K562 treated with DMSO at 1 percent for 24 hours (cell line): ENCODE measurements around the gene FABP7. TPM values are rescaled to one million over a fixed set of nuclear protein-coding genes. Genes with fewer than 3 reads are reported as not detected.

Experiments
- total RNA-seq: library from RNA; unstranded; fragments of 300-600 nt; gene quantifications from 2 replicates; pipeline ENCODE4 v1.2.3, GENCODE V29; 2022; ENCODE audit warnings: low read depth; ENCODE audit not compliant: insufficient read depth

The FABP7 gene
- total RNA-seq, result not detected in 2 replicates

DNA sequence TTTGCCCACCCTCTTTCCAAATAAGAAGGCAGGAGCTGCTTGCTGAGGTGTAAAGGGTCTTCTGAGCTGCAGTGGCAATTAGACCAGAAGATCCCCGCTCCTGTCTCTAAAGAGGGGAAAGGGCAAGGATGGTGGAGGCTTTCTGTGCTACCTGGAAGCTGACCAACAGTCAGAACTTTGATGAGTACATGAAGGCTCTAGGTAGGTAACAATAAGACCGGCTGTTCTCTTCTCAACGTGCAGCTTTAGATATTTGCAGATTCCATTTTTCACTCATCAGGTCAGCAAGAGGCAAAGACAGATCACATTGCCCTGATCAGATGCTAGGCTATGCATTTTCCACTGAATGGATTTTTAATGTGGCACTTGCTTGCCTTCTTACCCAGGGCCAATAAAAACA is at the start of gene FABP7:
Gene FABP7 (plus strand): TSS at position 50 of the 400 bp plus-strand sequence. CDS start 79 bp downstream, at position 129.

DNA sequence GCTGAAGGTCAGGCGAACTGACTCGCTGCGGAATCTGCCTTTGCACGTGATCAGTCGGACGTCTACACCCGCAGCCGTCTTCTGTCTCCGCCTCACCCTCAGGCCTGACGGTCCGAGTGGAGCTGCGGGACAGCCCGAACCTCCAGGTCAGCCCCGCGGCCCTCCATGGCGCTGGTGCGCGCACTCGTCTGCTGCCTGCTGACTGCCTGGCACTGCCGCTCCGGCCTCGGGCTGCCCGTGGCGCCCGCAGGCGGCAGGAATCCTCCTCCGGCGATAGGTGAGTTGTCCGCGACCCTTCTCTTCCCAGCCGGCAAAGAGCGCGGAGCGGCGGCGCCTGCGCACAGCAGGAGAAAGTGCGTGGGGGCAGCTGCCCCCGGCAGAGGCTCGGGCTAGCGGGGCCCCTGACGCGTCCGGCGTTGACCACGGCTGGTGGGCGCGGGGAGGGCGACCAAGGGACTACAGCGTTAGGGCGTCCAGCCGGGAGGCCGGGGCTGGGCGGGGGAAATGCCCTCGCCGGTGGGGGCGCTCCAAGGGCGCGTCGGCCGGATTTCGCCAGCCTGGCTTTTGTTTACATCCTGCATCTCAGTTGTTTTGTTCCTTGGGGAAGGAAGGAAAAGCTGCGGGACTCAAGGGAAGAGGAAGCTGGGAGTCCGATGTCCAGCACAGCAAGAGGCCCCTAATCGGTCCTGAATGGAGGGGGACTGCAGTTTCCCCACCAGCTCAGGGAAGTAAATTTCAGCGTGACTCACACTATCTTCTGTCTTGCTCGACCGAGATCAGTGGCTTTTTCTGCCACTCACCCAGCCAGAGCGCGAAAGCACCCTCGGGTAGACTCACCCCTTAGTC is 9.9 kb downstream of the FABP7 start, which contains the start of gene SMPDL3A:
Gene SMPDL3A (plus strand): TSS at position 77 of the 846 bp plus-strand sequence. CDS start 89 bp downstream, at position 166.

Other genes with a start within 250 kb of the FABP7 start
- 8.2 and 10.7 TPM in 2 replicates for gene PKIB, start 169.3 kb upstream of the FABP7 start, total RNA-seq
- 0.38 and 1.1 TPM in 2 replicates for gene SMPDL3A, start 9.5 kb downstream of the FABP7 start, total RNA-seq
- gene CLVS2, start 216.5 kb downstream of the FABP7 start, total RNA-seq, result 0.02 TPM in 1 of 2 replicates, not detected in the other